OCI-LY1 (cell line): ENCODE measurements around the gene BAIAP2L2.

Experiments
- H2AFZ ChIP-seq: fragments of 200-600 bp; sonication (generic), shearing (Covaris generic); 2 replicates; pipeline ENCODE4 v1.6.0; 2014; ENCODE audit warnings: antibody characterized with exemption, mild to moderate bottlenecking, low read length
- H3F3A ChIP-seq: fragments of 200-600 bp; sonication (generic), shearing (Covaris generic); 2 replicates; pipeline ENCODE4 v1.6.0; 2014; ENCODE audit warnings: mild to moderate bottlenecking, antibody characterized with exemption, low read length, moderate library complexity; ENCODE audit not compliant: insufficient read depth
- H3K27ac ChIP-seq: fragments of 200-600 bp; sonication (generic); 2 replicates; pipeline ENCODE4 v1.5.1; 2014; ENCODE audit warnings: low read length, mixed run types, mild to moderate bottlenecking, low read depth; ENCODE audit not compliant: poor library complexity, severe bottlenecking
- H3K27me3 ChIP-seq: fragments of 200-600 bp; sonication (generic); 2 replicates; pipeline ENCODE4 v1.6.0; 2014; ENCODE audit warnings: antibody characterized with exemption, mild to moderate bottlenecking, low read length, moderate library complexity; ENCODE audit not compliant: insufficient read depth
- H3K36me3 ChIP-seq: fragments of 200-600 bp; sonication (generic); 2 replicates; pipeline ENCODE4 v1.6.1; 2014; ENCODE audit warnings: mild to moderate bottlenecking, antibody characterized with exemption, low read length, moderate library complexity, mixed read lengths; ENCODE audit not compliant: insufficient read depth
- H3K4me1 ChIP-seq: fragments of 200-600 bp; sonication (generic); 2 replicates; pipeline ENCODE4 v1.5.1; 2014; ENCODE audit warnings: mild to moderate bottlenecking, low read length, moderate library complexity; ENCODE audit not compliant: insufficient read depth, severe bottlenecking
- H3K4me2 ChIP-seq: fragments of 200-600 bp; sonication (generic), shearing (Covaris generic); 2 replicates; pipeline ENCODE4 v1.6.1; 2014; ENCODE audit warnings: low read length
- H3K4me3 ChIP-seq: fragments of 200-600 bp; sonication (generic); 2 replicates; pipeline ENCODE4 v1.5.1; 2014; ENCODE audit warnings: low read length, low read depth, mild to moderate bottlenecking, mixed read lengths; ENCODE audit not compliant: poor library complexity, severe bottlenecking
- H3K79me2 ChIP-seq: fragments of 200-600 bp; shearing (Covaris generic); 2 replicates; pipeline ENCODE4 v1.6.1; 2016; ENCODE audit warnings: mixed run types, low read length, mixed read lengths; ENCODE audit not compliant: insufficient read depth
- H3K9ac ChIP-seq: fragments of 200-600 bp; sonication (generic), shearing (Covaris generic); 2 replicates; pipeline ENCODE4 v1.6.1; 2014; ENCODE audit warnings: mild to moderate bottlenecking, low read length, mixed read lengths
- H3K9me2 ChIP-seq: fragments of 200-600 bp; sonication (generic), shearing (Covaris generic); 2 replicates; pipeline ENCODE4 v1.6.1; 2014; ENCODE audit warnings: low read depth, mild to moderate bottlenecking, low read length, mixed read lengths
- H3K9me3 ChIP-seq: fragments of 200-600 bp; shearing (Covaris generic); 2 replicates; pipeline ENCODE4 v1.6.1; 2014; ENCODE audit warnings: low read length, mixed read lengths
- H4K20me1 ChIP-seq: fragments of 200-600 bp; sonication (generic), shearing (Covaris generic); 2 replicates; pipeline ENCODE4 v1.6.0; 2016; ENCODE audit warnings: mild to moderate bottlenecking, low read length; ENCODE audit not compliant: insufficient read depth
- CTCF ChIP-seq: fragments of 200-600 bp; sonication (generic), shearing (Covaris generic); IDR thresholded peaks from 2 replicates; pipeline ENCODE4 v1.5.1; 2017; ENCODE audit warnings: mild to moderate bottlenecking, antibody characterized with exemption, low read length, moderate library complexity, mixed read lengths
- EZH2 ChIP-seq: fragments of 200-600 bp; sonication (generic), shearing (Covaris generic); IDR thresholded peaks from 2 replicates; pipeline ENCODE4 v1.8.0; 2017; ENCODE audit warnings: borderline replicate concordance, mixed run types, mild to moderate bottlenecking, antibody characterized with exemption, low read length, moderate library complexity, mixed read lengths

BAIAP2L2 gene

DNA sequence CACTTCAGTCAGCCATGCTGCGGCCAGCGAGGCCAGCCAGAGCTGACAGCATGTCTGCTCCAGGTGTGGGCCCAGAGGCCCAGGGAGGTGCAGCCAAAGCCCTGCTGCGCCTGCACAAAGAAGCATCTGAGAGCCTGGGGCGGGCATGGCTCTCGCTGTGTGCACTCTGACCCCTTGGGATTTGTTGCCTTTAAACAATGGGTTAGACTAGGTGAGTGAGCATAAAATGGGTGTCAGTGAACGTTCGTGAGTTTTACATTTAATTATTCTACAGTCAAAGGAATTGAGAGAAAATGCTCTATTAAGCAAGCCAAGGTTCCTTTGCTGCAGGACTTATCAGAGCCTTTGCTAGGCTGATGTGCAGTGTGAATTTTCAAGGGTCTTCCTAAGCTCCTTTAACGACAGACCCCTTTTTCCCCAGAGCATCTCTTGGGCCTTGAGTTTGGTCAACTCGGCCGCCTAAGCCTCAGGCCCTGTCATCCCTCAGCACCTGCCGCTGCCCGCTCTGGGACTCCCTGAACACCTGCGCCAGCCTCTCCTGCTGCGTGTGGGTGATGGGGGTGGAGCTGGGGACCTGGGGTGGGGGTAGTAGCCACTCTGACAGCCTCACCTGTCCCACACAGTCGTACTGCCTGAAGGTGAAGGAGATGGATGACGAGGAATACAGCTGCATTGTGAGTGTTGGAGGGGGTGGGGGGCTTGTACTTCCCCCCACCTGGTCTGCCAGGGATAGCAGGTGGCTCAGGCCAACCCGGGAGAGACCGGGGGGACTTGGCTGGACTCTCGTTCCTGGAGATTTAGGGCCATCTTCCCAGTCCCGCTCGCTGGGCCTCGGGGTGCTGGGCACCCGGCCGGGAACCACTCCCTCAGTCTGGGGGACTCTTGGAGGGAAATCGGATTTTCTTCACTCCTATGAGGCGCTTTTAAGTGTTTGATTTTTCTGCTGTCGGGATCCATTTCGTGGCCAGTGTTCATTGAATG is 37.0 kb downstream of the BAIAP2L2 start:
- no peaks in the 10 kb centered on the region for H3F3A ChIP-seq

DNA sequence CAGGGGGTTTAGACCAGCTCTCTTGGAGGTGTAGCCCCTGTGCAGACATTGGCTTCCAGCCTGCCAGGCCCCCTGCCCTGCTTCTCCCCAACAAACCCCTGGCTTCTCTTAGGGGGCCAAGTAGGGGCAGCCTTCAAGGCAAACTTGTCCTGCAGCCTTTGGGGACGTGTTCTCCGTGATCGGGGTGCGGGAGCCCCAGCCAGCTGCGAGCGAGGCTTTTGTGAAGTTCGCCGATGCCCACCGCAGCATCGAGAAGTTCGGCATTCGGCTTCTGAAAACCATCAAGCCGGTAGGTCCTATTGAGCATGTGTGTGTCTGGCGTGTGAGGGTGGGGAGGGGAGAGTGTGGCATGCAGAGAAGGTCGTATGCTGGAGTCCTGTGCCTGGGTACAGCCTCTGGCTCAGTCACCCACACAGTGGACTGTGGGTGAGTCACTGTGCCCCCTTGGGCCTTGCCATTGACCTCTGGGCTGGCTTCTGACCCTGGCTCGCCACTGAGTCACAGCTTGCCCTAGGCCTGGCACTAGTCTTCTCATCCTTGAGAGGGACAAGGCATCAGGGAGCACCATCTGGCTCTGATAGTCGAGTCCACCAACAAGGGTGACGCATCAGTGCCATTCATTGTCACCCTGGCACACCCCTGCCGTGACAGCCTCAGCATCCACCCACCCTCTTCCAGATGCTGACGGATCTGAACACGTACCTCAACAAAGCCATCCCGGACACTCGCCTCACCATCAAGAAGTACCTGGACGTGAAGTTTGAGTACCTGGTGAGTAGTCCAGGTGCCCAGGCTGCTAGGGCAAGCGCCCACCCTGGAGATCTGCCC is 37.9 kb downstream of the BAIAP2L2 start:
- Histone ChIP-seq H3K4me2 (no peak overlapping the region), H3K27me3 (no peaks in the 10 kb centered on the region), H3K9me3 (no peaks in the 10 kb centered on the region), H3K4me3 (no peak overlapping the region), H3K9me2 (no peaks in the 10 kb centered on the region), H3K9ac (no peak overlapping the region), H3K36me3 (peaks cover 15% of the 10 kb centered on the region; the same call in 1 of the 2 replicates), H3F3A (no peaks in the 10 kb centered on the region), H3K79me2 (no peaks in the 10 kb centered on the region), H3K27ac (no peak overlapping the region), H4K20me1 (no peaks in the 10 kb centered on the region), H3K4me1 (no peaks in the 10 kb centered on the region), H2AFZ (no peak overlapping the region)
- no peak for TF ChIP-seq CTCF
- TF ChIP-seq EZH2: no peak

More for the DNA sequence above, 37.0 kb downstream of the BAIAP2L2 start:
- TF ChIP-seq CTCF: no peak
- TF ChIP-seq EZH2: no peak
- Histone ChIP-seq H3K4me3 (no peak overlapping the region), H3K4me2 (no peak overlapping the region), H3K9me2 (no peaks in the 10 kb centered on the region), H3K27me3 (0 out of 2 replicates have a peak, but pooled peaks cover 1% of the 10 kb centered on the region), H3K79me2 (no peaks in the 10 kb centered on the region), H3K9me3 (no peaks in the 10 kb centered on the region), H4K20me1 (no peaks in the 10 kb centered on the region), H2AFZ (no peak overlapping the region), H3K4me1 (no peaks in the 10 kb centered on the region), H3K9ac (no peak overlapping the region), H3K27ac (no peak overlapping the region), H3K36me3 (peaks cover 15% of the 10 kb centered on the region; the same call in 1 of the 2 replicates)

GRCh38 chr22:38071421-38072321 is 38.8 kb downstream of the BAIAP2L2 start:
- Histone ChIP-seq H3K4me1 (no peaks in the 10 kb centered on the region), H3K9me2 (no peaks in the 10 kb centered on the region), H3K4me2 (no peak overlapping the region), H2AFZ (no peak overlapping the region), H4K20me1 (no peaks in the 10 kb centered on the region), H3K79me2 (no peaks in the 10 kb centered on the region), H3K27me3 (no peaks in the 10 kb centered on the region), H3K27ac (no peak overlapping the region), H3F3A (no peaks in the 10 kb centered on the region), H3K9ac (no peak overlapping the region), H3K36me3 (peaks cover 15% of the 10 kb centered on the region; the same call in 1 of the 2 replicates), H3K9me3 (no peaks in the 10 kb centered on the region), H3K4me3 (no peak overlapping the region)
- TF ChIP-seq CTCF (no peak), EZH2 (no peak)
